Thyroid gland (tissue), 4 donors: Measurements from ENCODE around the gene COASY.

ENCODE experiments used
- CTCF ChIP-seq, 6 experiments: fragments of 200-600 bp in 3 of 6; fragments of 450-650 bp in 3 of 6; sonication (generic) in 3 of 6; IDR thresholded peaks; one replicate each; pipeline ENCODE4 v1.5.1; 2016 to 2019; ENCODE audit warnings: antibody characterized with exemption in 6 of 6, mild to moderate bottlenecking in 2 of 6, inconsistent platforms in 1 of 6, moderate library complexity in 1 of 6
- POLR2A ChIP-seq, 2 donors: fragments of 450-650 bp; IDR thresholded peaks; one replicate each; pipeline ENCODE4 v1.6.1; 2017; ENCODE audit warnings: antibody characterized with exemption in 2 of 2, mild to moderate bottlenecking in 2 of 2, moderate library complexity in 1 of 2

- peak in 1 of 6 experiments; percentile 4 for TF ChIP-seq CTCF (IDR thresholded peaks at IDR 0.05)
- no peak for TF ChIP-seq POLR2A (IDR thresholded peaks at IDR 0.05)
Observed at GRCh38 chr17:42566215-42566882, 4.4 kb downstream of the COASY start.
